ENCODE measurements around the gene SHISA5. TPM values are rescaled to one million over a fixed set of nuclear protein-coding genes. Genes with fewer than 3 reads are reported as not detected.
"Not testable (repeated sequence)": the region's sequence is repeated elsewhere in the genome, so short reads cannot be mapped to it uniquely, and the experiment has no call there.

The SHISA5 gene
- total RNA-seq, 1 experiment from 2014 or later, result 74.9 TPM

GRCh38 chr3:48465531-48466378 lies 38.2 kb downstream of the SHISA5 start:
- peak; percentile 97 for DNase-seq
- Histone ChIP-seq H3K36me3 (peaks cover 3% of the 10 kb centered on the region; the same call in 1 of the 2 replicates), H3K27me3 (no peaks in the 10 kb centered on the region), H3K9me3 (replicated peaks) (no peaks in the 10 kb centered on the region), H3K4me1 (peaks cover 18% of the 10 kb centered on the region), H3K4me3 (peak overlapping the region; percentile 59), H3K27ac (peak overlapping the region; percentile 95)

GRCh38 chr3:48465237-48465530 lies 38.8 kb downstream of the SHISA5 start:
- Histone ChIP-seq H3K4me3 (no peak overlapping the region), H3K27ac (peak overlapping the region; percentile 95), H3K9me3 (replicated peaks) (no peaks in the 10 kb centered on the region), H3K27me3 (no peaks in the 10 kb centered on the region), H3K4me1 (peaks cover 14% of the 10 kb centered on the region), H3K36me3 (peaks cover 7% of the 10 kb centered on the region; the same call in 1 of the 2 replicates)
- no peak for DNase-seq

- Histone ChIP-seq H3K36me3 (peaks cover 9% of the 10 kb centered on the region; the same call in 1 of the 2 replicates), H3K4me1 (peaks cover 10% of the 10 kb centered on the region), H3K27me3 (no peaks in the 10 kb centered on the region), H3K4me3 (no peak overlapping the region), H3K27ac (no peak overlapping the region), H3K9me3 (replicated peaks) (no peaks in the 10 kb centered on the region)
- no peak for DNase-seq
These were observed 39.2 kb downstream of the SHISA5 start for GRCh38 chr3:48464713-48465221.

GRCh38 chr3:48463703-48464102 lies 40.3 kb downstream of the SHISA5 start:
- H3K36me3 ChIP-seq, result peaks cover 20% of the 10 kb centered on the region
- H3K9me3 ChIP-seq (replicated peaks), result no peaks in the 10 kb centered on the region

GRCh38 chr3:48461767-48462166 lies 42.2 kb downstream of the SHISA5 start:
- H3K27ac ChIP-seq; H3K27me3 ChIP-seq; H3K4me3 ChIP-seq; H3K9me3 ChIP-seq (replicated peaks); H3K4me1 ChIP-seq; DNase-seq: not testable (repeated sequence)
- H3K36me3 ChIP-seq, result peaks cover 27% of the 10 kb centered on the region

More at GRCh38 chr3:48463703-48464102, 40.3 kb downstream of the SHISA5 start:
- no peak overlapping the region for H3K4me3 ChIP-seq
- DNase-seq, result no peak
- H3K27ac ChIP-seq, result no peak overlapping the region
- peaks cover 6% of the 10 kb centered on the region; the same call in 1 of the 2 replicates for H3K4me1 ChIP-seq
- no peaks in the 10 kb centered on the region for H3K27me3 ChIP-seq

- peaks cover 27% of the 10 kb centered on the region for H3K36me3 ChIP-seq
- no peak overlapping the region for H3K27ac ChIP-seq
- no peak overlapping the region for H3K4me3 ChIP-seq
- no peak for DNase-seq
- H3K27me3 ChIP-seq, result no peaks in the 10 kb centered on the region
- peaks cover 3% of the 10 kb centered on the region; the same call in 1 of the 2 replicates for H3K4me1 ChIP-seq
- H3K9me3 ChIP-seq (replicated peaks), result no peaks in the 10 kb centered on the region
These were observed 43.5 kb downstream of the SHISA5 start for GRCh38 chr3:48460517-48460902.

DNA sequence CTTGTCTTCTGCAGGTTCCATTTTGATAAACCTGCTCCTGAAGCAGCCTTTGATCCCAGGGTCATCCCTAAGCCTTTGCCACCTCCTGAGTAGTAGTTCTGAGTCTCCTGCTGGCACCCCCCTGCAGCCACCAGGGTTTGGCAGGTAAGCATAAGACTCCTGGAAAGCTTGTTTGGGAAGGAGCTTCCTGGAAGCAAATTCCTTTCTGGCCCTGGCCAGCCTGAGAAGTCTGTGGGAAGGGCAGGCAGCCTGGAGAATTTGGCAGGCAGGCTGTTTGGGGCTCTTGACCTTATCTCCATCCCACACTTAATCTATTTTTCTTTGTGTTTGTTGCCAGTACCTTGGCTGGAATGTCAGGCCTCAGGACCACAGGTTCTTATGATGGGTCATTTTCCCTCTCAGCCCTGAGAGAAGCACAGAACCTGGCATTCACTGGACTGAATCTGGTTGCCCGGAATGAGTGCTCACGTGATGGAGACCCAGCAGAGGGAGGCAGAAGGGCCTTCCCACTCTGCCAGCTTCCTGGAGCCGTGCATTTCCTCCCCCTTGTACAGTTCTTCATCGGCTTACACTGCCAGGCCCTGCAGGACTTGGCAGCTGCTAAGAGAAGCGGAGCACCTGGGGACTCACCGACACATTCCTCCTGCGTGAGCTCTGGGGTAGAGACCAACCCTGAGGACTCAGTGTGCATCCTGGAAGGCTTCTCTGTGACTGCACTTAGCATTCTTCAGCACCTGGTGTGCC lies 44.0 kb downstream of the SHISA5 start:
- H3K36me3 ChIP-seq, result peaks cover 29% of the 10 kb centered on the region
- no peaks in the 10 kb centered on the region; the same call in 1 of the 2 replicates for H3K4me1 ChIP-seq
- H3K27ac ChIP-seq, result no peak overlapping the region
- DNase-seq, result no peak
- no peaks in the 10 kb centered on the region for H3K27me3 ChIP-seq
- no peaks in the 10 kb centered on the region for H3K9me3 ChIP-seq (replicated peaks)
- H3K4me3 ChIP-seq, result no peak overlapping the region

- Histone ChIP-seq H3K4me3 (no peak overlapping the region), H3K9me3 (replicated peaks) (no peaks in the 10 kb centered on the region), H3K4me1 (no peaks in the 10 kb centered on the region), H3K27me3 (no peaks in the 10 kb centered on the region), H3K36me3 (peaks cover 33% of the 10 kb centered on the region), H3K27ac (no peak overlapping the region)
- no peak for DNase-seq
These were observed 44.6 kb downstream of the SHISA5 start for GRCh38 chr3:48459331-48459730.

DNA sequence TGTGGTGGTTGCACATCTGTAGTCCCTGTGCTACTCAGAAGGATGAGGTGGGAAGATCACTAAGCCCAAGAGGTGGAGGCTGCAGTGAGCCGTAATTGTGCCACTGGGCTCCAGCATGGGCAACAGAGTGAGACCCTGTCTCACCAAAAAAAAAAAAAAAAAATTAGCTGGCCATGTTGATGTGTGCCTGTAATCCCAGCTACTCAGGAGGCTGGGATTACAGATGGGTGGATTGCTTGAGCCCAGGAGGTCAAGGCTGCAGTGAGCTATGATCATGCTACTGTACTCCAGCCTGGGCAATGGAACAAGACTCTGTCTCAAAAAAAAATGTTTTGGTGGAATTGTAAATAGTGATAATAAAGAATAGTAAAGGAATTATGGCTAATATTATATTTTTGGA lies 47.5 kb downstream of the SHISA5 start:
- H3K36me3 ChIP-seq, result peaks cover 45% of the 10 kb centered on the region
- H3K4me1 ChIP-seq, result no peaks in the 10 kb centered on the region
- H3K4me3 ChIP-seq, result no peak overlapping the region
- no peaks in the 10 kb centered on the region for H3K27me3 ChIP-seq
- no peak for DNase-seq
- no peaks in the 10 kb centered on the region for H3K9me3 ChIP-seq (replicated peaks)
- no peak overlapping the region for H3K27ac ChIP-seq

DNA sequence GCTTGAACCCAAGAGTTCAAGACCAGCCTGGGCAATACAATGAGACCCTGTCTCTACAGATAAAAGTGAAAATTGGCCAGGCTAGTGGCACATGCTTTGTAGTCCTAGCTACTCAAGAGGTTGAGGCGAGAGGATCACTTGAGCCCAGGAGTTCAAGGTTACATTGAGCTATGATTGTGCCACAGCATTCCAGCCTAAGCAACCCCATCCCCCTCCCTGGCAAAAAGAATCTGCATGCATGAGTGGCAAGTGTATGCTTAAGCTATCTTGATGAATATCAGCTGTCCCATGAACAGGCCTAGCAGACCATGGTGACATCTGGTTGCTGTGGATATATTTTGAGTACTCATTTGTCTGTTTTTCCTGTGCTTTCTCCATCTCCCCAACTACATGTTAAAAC lies 52.7 kb downstream of the SHISA5 start:
- Histone ChIP-seq H3K27ac (no peak overlapping the region), H3K27me3 (no peaks in the 10 kb centered on the region), H3K4me3 (no peak overlapping the region), H3K4me1 (peaks cover 3% of the 10 kb centered on the region; the same call in 1 of the 2 replicates), H3K36me3 (peaks cover 22% of the 10 kb centered on the region), H3K9me3 (replicated peaks) (no peaks in the 10 kb centered on the region)
- DNase-seq, result no peak

DNA sequence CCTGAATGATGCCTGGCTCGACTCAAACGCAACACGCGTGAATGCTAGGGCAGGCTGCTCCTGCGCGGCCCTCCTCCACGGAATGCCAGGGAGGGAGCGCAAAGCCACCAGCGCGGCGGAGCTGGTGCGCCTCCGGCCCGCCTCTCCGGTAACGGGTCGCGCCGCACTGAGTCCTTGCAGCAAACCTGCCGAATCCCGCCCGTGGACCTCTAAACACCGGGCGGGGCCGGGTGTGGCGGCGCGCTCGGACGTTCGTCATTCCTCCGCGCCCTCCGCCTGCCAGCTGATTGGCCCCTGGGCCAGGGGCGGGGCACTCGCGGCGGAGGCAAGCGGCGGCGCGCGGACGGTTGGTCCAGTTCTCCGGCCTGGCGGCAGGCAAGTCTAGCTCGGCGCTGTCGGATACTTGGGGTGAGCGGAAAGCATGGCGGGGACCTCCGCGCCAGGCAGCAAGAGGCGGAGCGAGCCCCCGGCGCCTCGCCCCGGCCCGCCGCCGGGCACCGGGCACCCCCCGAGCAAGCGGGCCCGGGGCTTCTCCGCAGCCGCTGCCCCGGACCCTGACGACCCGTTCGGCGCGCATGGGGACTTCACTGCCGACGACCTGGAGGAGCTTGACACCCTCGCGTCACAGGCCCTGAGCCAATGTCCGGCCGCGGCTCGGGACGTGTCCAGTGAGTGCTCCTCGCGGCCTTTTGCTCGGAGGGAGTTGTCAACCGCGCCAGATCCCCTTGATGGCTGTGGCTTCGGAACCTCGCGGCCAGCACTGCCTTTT lies 57.4 kb downstream of the SHISA5 start, which contains the start of gene ATRIP:
Gene ATRIP (plus strand): TSS at position 313 of the 769 bp plus-strand sequence. CDS start 109 bp downstream, at position 422.
- peaks cover 7% of the 10 kb centered on the region; the same call in 1 of the 2 replicates for H3K4me1 ChIP-seq
- DNase-seq, result peak; percentile 86
- H3K9me3 ChIP-seq (replicated peaks), result no peaks in the 10 kb centered on the region
- peak within 1 kb of the TSS; percentile 87 for H3K4me3 ChIP-seq
- peak within 1 kb of the TSS; percentile 32; the same call in 1 of the 2 replicates for H3K27ac ChIP-seq
- peaks cover 25% of the 10 kb centered on the region for H3K36me3 ChIP-seq
- H3K27me3 ChIP-seq, result no peaks in the 10 kb centered on the region

DNA sequence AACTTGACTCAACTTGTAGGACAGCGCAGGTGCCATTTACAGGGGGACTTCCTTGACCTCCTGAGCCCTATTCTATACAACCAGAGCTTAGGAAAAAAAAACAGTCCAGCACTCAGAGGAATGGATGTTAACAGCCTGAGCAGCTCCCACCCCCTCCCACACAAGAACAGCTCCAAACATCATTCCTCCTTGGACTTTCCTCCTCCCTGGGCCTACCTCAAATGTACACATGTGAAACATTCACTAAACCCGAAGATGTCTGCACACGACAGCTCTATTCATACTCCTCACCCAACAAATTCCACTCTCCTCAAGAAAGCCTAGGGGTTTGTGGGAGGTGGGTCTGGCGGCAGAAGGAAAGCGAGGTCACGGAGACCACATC lies 57.9 kb downstream of the SHISA5 start:
- Histone ChIP-seq H3K27me3 (no peaks in the 10 kb centered on the region), H3K27ac (peak overlapping the region; percentile 32; the same call in 1 of the 2 replicates)

DNA sequence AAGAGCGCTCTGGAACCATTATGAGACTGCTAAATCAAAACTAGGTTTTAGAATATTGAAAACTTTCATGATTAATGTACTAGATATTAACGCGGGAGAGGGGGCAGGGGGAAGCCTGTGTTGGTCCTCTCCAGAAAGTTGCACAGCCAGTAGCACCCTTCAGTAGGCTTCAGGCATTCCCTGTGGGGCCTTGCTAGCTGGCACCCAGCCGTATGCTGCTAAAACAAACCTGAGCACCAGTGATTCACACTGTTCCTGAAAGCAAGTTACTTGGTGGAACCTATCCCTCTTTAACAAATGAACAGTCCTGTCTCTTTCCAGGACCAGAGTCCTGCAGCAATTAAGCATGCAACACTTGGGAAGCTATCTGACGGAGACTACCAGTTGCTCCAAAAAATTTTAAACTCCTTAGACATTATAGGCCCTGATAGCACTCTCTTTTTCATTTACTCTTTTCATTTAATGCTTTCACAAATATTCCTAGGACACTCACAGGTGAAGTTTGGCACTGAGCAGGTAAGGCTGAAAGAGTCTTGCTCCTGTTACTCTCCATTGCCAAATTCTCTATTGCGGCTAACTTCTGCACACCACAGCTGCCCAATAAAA lies 58.6 kb downstream of the SHISA5 start:
- Histone ChIP-seq H3K9me3 (replicated peaks) (no peaks in the 10 kb centered on the region), H3K4me1 (peaks cover 9% of the 10 kb centered on the region; the same call in 1 of the 2 replicates), H3K36me3 (peaks cover 27% of the 10 kb centered on the region), H3K27me3 (no peaks in the 10 kb centered on the region), H3K4me3 (no peak overlapping the region; the same call in 1 of the 2 replicates), H3K27ac (no peak overlapping the region)
- no peak for DNase-seq

More for the DNA sequence above, 57.9 kb downstream of the SHISA5 start:
- Histone ChIP-seq H3K36me3 (peaks cover 27% of the 10 kb centered on the region), H3K4me1 (peaks cover 9% of the 10 kb centered on the region; the same call in 1 of the 2 replicates), H3K9me3 (replicated peaks) (no peaks in the 10 kb centered on the region), H3K4me3 (peak overlapping the region; percentile 87)
- no peak for DNase-seq

DNA sequence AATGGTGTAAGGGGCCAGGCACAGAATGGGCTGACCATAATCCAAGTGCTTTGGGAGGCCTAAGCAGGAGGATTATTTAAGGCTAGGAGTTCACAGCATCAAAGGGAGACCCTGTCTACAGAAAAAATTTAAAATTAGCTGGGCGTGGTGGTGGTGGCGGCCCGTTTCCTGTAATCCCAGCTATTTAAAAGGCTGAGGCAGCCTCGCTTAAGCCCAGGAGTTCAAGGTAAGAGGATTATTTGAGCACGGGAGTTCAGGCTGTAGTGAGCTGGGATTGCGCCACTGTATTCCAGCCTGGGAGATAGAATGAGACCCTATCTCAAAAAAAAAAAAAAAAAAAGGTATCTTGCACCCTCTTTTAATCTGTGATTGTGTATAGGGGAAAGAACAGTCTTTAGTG lies 62.0 kb downstream of the SHISA5 start:
- H3K4me1 ChIP-seq, result peaks cover 6% of the 10 kb centered on the region; the same call in 1 of the 2 replicates
- H3K9me3 ChIP-seq (replicated peaks), result no peaks in the 10 kb centered on the region
- peaks cover 22% of the 10 kb centered on the region for H3K36me3 ChIP-seq
- no peak overlapping the region for H3K4me3 ChIP-seq
- H3K27ac ChIP-seq, result no peak overlapping the region
- DNase-seq, result no peak
- H3K27me3 ChIP-seq, result no peaks in the 10 kb centered on the region
